ENCODE results near the gene GLTPD2.
A peak's percentile ranks its signal among the peaks of the same experiment; 100 is the strongest.

GLTPD2 gene

DNA sequence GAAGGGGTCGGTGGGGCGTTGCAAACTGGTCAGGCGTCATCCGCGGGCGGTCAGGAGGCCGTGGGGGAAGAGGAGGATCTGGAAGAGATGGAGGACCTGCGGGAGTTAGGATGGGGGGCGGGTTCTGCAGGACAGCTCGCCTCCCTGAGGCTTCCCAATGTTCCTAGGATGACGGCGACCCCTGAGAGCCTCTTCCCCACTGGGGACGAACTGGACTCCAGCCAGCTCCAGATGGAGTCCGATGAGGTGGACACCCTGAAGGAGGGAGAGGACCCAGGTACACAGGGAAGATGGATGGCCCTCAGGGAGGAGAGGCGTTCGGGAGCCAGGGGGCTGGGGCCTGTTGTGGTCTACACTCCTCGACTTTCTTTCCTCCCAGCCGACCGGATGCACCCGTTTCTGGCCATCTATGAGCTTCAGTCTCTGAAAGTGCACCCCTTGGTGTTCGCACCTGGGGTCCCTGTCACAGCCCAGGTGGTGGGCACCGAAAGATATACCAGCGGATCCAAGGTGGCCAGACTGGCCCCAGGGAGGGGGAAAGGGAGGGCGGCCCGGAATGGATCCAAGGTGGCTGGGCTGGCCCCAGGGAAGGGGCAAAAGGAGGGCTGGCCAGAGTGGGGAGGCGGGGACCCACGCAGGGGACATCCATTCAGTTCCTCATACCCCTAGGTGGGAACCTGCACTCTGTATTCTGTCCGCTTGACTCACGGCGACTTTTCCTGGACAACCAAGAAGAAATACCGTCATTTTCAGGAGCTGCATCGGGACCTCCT is 19.0 kb downstream of the GLTPD2 start:
- peak; percentile 51 for ATAC-seq
- TF ChIP-seq PATZ1 (CRISPR knock-in tag; IDR thresholded peaks at IDR 0.05; ENCODE audit: borderline replicate concordance) (no peak), ZNF70 (CRISPR knock-in tag; IDR thresholded peaks at IDR 0.05) (no peak), CSRNP3 (CRISPR knock-in tag; IDR thresholded peaks at IDR 0.05) (no peak), GLIS3 (CRISPR knock-in tag; IDR thresholded peaks at IDR 0.05) (no peak), OSR1 (CRISPR knock-in tag; IDR thresholded peaks at IDR 0.05) (no peak), ZNF565 (CRISPR knock-in tag; conservative IDR thresholded peaks at IDR 0.05; ENCODE audit: low read depth) (no peak), ZFP3 (CRISPR knock-in tag; IDR thresholded peaks at IDR 0.05) (no peak), ZFP30 (CRISPR knock-in tag; IDR thresholded peaks at IDR 0.05) (no peak), CREB5 (CRISPR knock-in tag; IDR thresholded peaks at IDR 0.05; ENCODE audit: low read depth) (no peak), SNAI2 (CRISPR knock-in tag; IDR thresholded peaks at IDR 0.05) (no peak), TCF4 (CRISPR knock-in tag; IDR thresholded peaks at IDR 0.05; ENCODE audit: borderline replicate concordance) (no peak), ARNTL (CRISPR knock-in tag; IDR thresholded peaks at IDR 0.05; ENCODE audit: borderline replicate concordance, low read depth) (no peak), ISL1 (CRISPR knock-in tag; IDR thresholded peaks at IDR 0.05) (no peak), TSHZ2 (CRISPR knock-in tag; IDR thresholded peaks at IDR 0.05) (no peak), RARB (CRISPR knock-in tag; IDR thresholded peaks at IDR 0.05) (no peak)

- TF ChIP-seq CREB5 (CRISPR knock-in tag; IDR thresholded peaks at IDR 0.05; ENCODE audit: low read depth) (no peak), ZNF565 (CRISPR knock-in tag; conservative IDR thresholded peaks at IDR 0.05; ENCODE audit: low read depth) (no peak)
- no peak for ATAC-seq
Measured at GRCh38 chr17:4808378-4808767, 19.6 kb downstream of the GLTPD2 start.

GRCh38 chr17:4810696-4811290 is 22.0 kb downstream of the GLTPD2 start:
- TF ChIP-seq ZNF8 (CRISPR knock-in tag; IDR thresholded peaks at IDR 0.05) (no peak), ZFP3 (CRISPR knock-in tag; IDR thresholded peaks at IDR 0.05) (no peak)
- ATAC-seq, result no peak

GRCh38 chr17:4811471-4811870 is 22.7 kb downstream of the GLTPD2 start:
- no peak for TF ChIP-seq PPARA (CRISPR knock-in tag; IDR thresholded peaks at IDR 0.05; ENCODE audit: borderline replicate concordance)
- TF ChIP-seq TCF4 (CRISPR knock-in tag; IDR thresholded peaks at IDR 0.05; ENCODE audit: borderline replicate concordance), result no peak
- TF ChIP-seq CSRNP3 (CRISPR knock-in tag; IDR thresholded peaks at IDR 0.05), result no peak
- TF ChIP-seq RARB (CRISPR knock-in tag; IDR thresholded peaks at IDR 0.05), result no peak
- TF ChIP-seq CSDC2 (CRISPR knock-in tag; IDR thresholded peaks at IDR 0.05), result no peak
- TF ChIP-seq ZC3H10 (CRISPR knock-in tag; IDR thresholded peaks at IDR 0.05), result no peak
- TF ChIP-seq GLIS3 (CRISPR knock-in tag; IDR thresholded peaks at IDR 0.05), result no peak
- no peak for TF ChIP-seq TSHZ2 (CRISPR knock-in tag; IDR thresholded peaks at IDR 0.05)
- TF ChIP-seq ESRRG (CRISPR knock-in tag; IDR thresholded peaks at IDR 0.05), result no peak
- no peak for TF ChIP-seq ZFP3 (CRISPR knock-in tag; IDR thresholded peaks at IDR 0.05)
- no peak for TF ChIP-seq TOX (CRISPR knock-in tag; IDR thresholded peaks at IDR 0.05; ENCODE audit: borderline replicate concordance)
- no peak for TF ChIP-seq SNAI2 (CRISPR knock-in tag; IDR thresholded peaks at IDR 0.05)
- no peak for TF ChIP-seq ZNF565 (CRISPR knock-in tag; conservative IDR thresholded peaks at IDR 0.05; ENCODE audit: low read depth)
- no peak for ATAC-seq
